ENCODE measurements around the gene B3GNT2.

DNA sequence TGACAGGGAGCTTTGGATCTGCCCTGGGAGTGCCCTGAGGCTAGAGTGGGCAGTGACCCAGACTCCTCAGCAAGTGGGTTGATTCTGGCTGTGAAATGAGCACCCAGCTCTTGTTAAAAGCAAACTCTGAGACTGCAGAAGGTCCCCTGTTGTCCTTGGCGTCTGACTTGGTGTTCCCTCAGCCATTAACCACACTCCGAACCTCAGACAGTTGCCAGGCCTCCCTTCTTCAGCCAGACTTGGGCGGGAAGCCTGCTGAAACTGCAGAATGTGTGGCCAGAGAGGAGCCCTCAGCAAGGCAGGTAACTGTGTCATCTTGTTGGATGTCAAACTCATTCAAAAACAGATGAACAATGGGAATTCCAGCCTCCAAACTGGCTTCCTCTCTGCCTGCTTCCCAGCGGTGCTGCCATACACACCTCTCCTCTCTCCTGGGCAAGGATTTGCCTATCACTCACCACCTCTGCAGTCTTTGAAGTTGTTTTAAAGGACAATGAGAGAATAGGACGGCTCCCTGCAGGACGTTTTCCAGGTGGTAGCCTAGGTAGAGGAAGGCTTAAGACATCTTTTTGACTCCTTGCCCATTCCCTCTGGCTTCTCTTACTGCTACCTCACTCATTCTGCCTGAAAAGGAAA, 38.9 kb upstream of the B3GNT2 start:
- TF ChIP-seq, protein P1, sequence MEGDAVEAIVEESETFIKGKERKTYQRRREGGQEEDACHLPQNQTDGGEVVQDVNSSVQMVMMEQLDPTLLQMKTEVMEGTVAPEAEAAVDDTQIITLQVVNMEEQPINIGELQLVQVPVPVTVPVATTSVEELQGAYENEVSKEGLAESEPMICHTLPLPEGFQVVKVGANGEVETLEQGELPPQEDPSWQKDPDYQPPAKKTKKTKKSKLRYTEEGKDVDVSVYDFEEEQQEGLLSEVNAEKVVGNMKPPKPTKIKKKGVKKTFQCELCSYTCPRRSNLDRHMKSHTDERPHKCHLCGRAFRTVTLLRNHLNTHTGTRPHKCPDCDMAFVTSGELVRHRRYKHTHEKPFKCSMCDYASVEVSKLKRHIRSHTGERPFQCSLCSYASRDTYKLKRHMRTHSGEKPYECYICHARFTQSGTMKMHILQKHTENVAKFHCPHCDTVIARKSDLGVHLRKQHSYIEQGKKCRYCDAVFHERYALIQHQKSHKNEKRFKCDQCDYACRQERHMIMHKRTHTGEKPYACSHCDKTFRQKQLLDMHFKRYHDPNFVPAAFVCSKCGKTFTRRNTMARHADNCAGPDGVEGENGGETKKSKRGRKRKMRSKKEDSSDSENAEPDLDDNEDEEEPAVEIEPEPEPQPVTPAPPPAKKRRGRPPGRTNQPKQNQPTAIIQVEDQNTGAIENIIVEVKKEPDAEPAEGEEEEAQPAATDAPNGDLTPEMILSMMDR (IDR thresholded peaks at IDR 0.05), result no peak
- TF ChIP-seq EP300 (IDR thresholded peaks at IDR 0.05) (no peak), POLR2A (IDR thresholded peaks at IDR 0.05) (no peak)

Data from ovary (tissue), 3 donors.